Bronchial epithelial cell (primary cell): Measurements from ENCODE around the gene POLR2H. TPM values are rescaled to one million over a fixed set of nuclear protein-coding genes. Genes with fewer than 3 reads are reported as not detected.

ENCODE experiments used
- DNase-seq: peaks from one replicate; pipeline ENCODE4 v3.0.0-alpha.2; 2010; ENCODE audit warnings: low read depth
- FAIRE-seq: peaks from 2 replicates; lab custom pipeline; 2011; peaks lifted over from hg19 to GRCh38; lab: Jason Lieb, UNC
- H3K27me3 ChIP-seq: 2 replicates; pipeline ENCODE4 v1.5.1; 2011; ENCODE audit warnings: low read length; ENCODE audit not compliant: control insufficient read depth, insufficient read depth
- H3K36me3 ChIP-seq: 2 replicates; pipeline ENCODE4 v1.5.1; 2011; ENCODE audit warnings: low read length; ENCODE audit not compliant: control insufficient read depth, insufficient read depth
- H3K4me3 ChIP-seq: 2 replicates; pipeline ENCODE4 v1.5.1; 2011; ENCODE audit warnings: mild to moderate bottlenecking, low read depth, low read length, control low read depth
- CTCF ChIP-seq: IDR thresholded peaks from 2 replicates; pipeline ENCODE4 v1.5.1; 2011; ENCODE audit warnings: mild to moderate bottlenecking, moderate library complexity, low read length, control low read depth, inconsistent platforms; ENCODE audit not compliant: insufficient read depth, severe bottlenecking
- total RNA-seq: library from RNA; depleted of rRNA; stranded (reverse); fragments of >200 nt; gene quantifications from 2 replicates; pipeline ENCODE4 v1.2.1, GENCODE V29; 2014

The POLR2H gene
- total RNA-seq, 1 donor from 2014 or later: 112 TPM

GRCh38 chr3:184360070-184360928 lies 1.2 kb upstream of the POLR2H start:
- peaks cover 9% of the 10 kb centered on the region for H3K36me3 ChIP-seq
- DNase-seq: no peak
- no peaks in the 10 kb centered on the region for H3K27me3 ChIP-seq
- no peak for TF ChIP-seq CTCF
- peak; percentile 77 for FAIRE-seq
- peak overlapping the region; percentile 46 for H3K4me3 ChIP-seq

- peaks cover 9% of the 10 kb centered on the region for H3K36me3 ChIP-seq
- DNase-seq: no peak
- H3K4me3 ChIP-seq: peak overlapping the region; percentile 46
- FAIRE-seq: no peak
- no peaks in the 10 kb centered on the region for H3K27me3 ChIP-seq
- TF ChIP-seq CTCF: no peak
These were observed 480 bp upstream of the POLR2H start for GRCh38 chr3:184360929-184361531.

GRCh38 chr3:184361932-184362667 lies 590 bp downstream of the POLR2H start:
- TF ChIP-seq CTCF: no peak
- H3K27me3 ChIP-seq: no peaks in the 10 kb centered on the region
- peak overlapping the region; percentile 46 for H3K4me3 ChIP-seq
- peaks cover 13% of the 10 kb centered on the region for H3K36me3 ChIP-seq
- peak; percentile 51 for DNase-seq
- FAIRE-seq: no peak

- FAIRE-seq: no peak
- Histone ChIP-seq H3K4me3 (peak overlapping the region; percentile 46), H3K27me3 (no peaks in the 10 kb centered on the region), H3K36me3 (peaks cover 12% of the 10 kb centered on the region)
- peak; percentile 69 for TF ChIP-seq CTCF
- peak; percentile 95 for DNase-seq
These were observed 1.4 kb downstream of the POLR2H start for GRCh38 chr3:184362668-184363546.

GRCh38 chr3:184366619-184367289 lies 5.2 kb downstream of the POLR2H start:
- TF ChIP-seq CTCF: no peak
- FAIRE-seq: no peak
- Histone ChIP-seq H3K27me3 (no peaks in the 10 kb centered on the region), H3K4me3 (no peak overlapping the region), H3K36me3 (peaks cover 19% of the 10 kb centered on the region)
- DNase-seq: no peak
